ENCODE results near the gene SMARCA4. TPM values are rescaled to one million over a fixed set of nuclear protein-coding genes. Genes with fewer than 3 reads are reported as not detected.

Gene SMARCA4
- polyA plus RNA-seq, 1 experiment = 46.3 TPM

- ChIA-PET CTCF (interaction anchor here (0.9 to 2.5 kb wide), 2 partner anchors 8 to 92 kb away, joined by 3 to 14 read pairs; no protein-coding TSS in a partner anchor), POLR2A (no interaction called here)
- DNase-seq (ENCODE audit: low read depth) = no peak
- Histone ChIP-seq H3K36me3 (ENCODE audit: control insufficient read depth, insufficient read depth, low read length) (peaks cover 52% of the 10 kb centered on the region), H3K4me3 (ENCODE audit: low read depth, low read length) (no peak overlapping the region), H3K27me3 (ENCODE audit: control insufficient read depth, insufficient read depth, low read length) (no peaks in the 10 kb centered on the region)
- no peak for TF ChIP-seq CTCF (IDR thresholded peaks at IDR 0.05; ENCODE audit: insufficient read depth, low read depth, low read length)
Measured at GRCh38 chr19:11027381-11027780, 66.6 kb downstream of the SMARCA4 start.

- POLR2A ChIA-PET = no interaction called here
- H3K36me3 ChIP-seq (ENCODE audit: control insufficient read depth, insufficient read depth, low read length) = peaks cover 54% of the 10 kb centered on the region
- CTCF ChIA-PET = interaction anchor here (0.5 to 0.7 kb wide), 2 partner anchors 349 to 407 kb away, joined by 3 read pairs; partner anchors contain the start of gene PRKCSH
Measured at GRCh38 chr19:11028146-11028545, 67.3 kb downstream of the SMARCA4 start.

GRCh38 chr19:11031421-11032070 is 70.7 kb downstream of the SMARCA4 start:
- H3K36me3 ChIP-seq (ENCODE audit: control insufficient read depth, insufficient read depth, low read length) = peaks cover 56% of the 10 kb centered on the region
- DNase-seq (ENCODE audit: low read depth) = no peak
- ChIA-PET POLR2A (no interaction called here), CTCF (interaction anchor here (0.7 to 2.7 kb wide), 2 partner anchors 89 to 95 kb away, joined by 3 to 8 read pairs; no protein-coding TSS in a partner anchor)
- no peak for TF ChIP-seq CTCF (IDR thresholded peaks at IDR 0.05; ENCODE audit: insufficient read depth, low read depth, low read length)
- no peak overlapping the region for H3K4me3 ChIP-seq (ENCODE audit: low read depth, low read length)
- H3K27me3 ChIP-seq (ENCODE audit: control insufficient read depth, insufficient read depth, low read length) = no peaks in the 10 kb centered on the region

More at GRCh38 chr19:11028146-11028545, 67.3 kb downstream of the SMARCA4 start:
- TF ChIP-seq CTCF (IDR thresholded peaks at IDR 0.05; ENCODE audit: insufficient read depth, low read depth, low read length) = no peak
- H3K27me3 ChIP-seq (ENCODE audit: control insufficient read depth, insufficient read depth, low read length) = no peaks in the 10 kb centered on the region
- H3K4me3 ChIP-seq (ENCODE audit: low read depth, low read length) = no peak overlapping the region
- no peak for DNase-seq (ENCODE audit: low read depth)

DNA sequence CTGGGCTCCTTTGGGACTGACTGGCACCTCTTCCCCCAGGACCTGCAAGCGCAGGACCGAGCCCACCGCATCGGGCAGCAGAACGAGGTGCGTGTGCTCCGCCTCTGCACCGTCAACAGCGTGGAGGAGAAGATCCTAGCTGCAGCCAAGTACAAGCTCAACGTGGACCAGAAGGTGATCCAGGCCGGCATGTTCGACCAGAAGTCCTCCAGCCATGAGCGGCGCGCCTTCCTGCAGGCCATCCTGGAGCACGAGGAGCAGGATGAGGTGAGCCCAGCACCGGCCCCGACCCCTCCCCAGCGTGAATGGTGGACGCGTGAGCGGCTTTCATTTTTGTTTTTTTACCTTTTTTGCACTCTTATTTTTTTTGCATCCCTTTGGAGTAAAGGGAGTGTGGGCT is 72.4 kb downstream of the SMARCA4 start:
- Histone ChIP-seq H3K36me3 (ENCODE audit: control insufficient read depth, insufficient read depth, low read length) (peaks cover 53% of the 10 kb centered on the region), H3K27me3 (ENCODE audit: control insufficient read depth, insufficient read depth, low read length) (no peaks in the 10 kb centered on the region), H3K4me3 (ENCODE audit: low read depth, low read length) (no peak overlapping the region)
- POLR2A ChIA-PET = no interaction called here
- CTCF ChIA-PET = interaction anchor here (0.7 to 3.5 kb wide), 4 partner anchors 53 to 97 kb away, joined by 3 to 27 read pairs (median 8); no protein-coding TSS in a partner anchor
- TF ChIP-seq CTCF (IDR thresholded peaks at IDR 0.05; ENCODE audit: insufficient read depth, low read depth, low read length) = no peak
- DNase-seq (ENCODE audit: low read depth) = no peak

DNA sequence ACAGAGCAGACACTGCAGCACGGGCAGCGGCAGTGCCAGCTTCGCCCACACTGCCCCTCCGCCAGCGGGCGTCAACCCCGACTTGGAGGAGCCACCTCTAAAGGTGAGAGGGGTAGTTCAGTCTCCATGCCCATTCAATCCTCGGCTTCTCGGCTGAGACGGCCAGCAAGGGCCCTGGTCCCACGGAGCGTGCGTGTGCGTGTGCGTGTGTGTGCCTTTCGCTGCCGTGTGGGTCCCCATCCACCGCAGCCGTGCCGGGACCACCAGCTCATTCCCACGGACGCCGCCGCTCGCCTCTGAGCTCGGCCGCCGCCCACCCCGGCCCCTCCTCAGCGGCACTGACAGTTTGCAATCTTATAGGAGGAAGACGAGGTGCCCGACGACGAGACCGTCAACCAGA is 72.9 kb downstream of the SMARCA4 start:
- H3K4me3 ChIP-seq (ENCODE audit: low read depth, low read length) = no peak overlapping the region
- no peak for DNase-seq (ENCODE audit: low read depth)
- CTCF ChIA-PET = interaction anchor here (0.7 to 3.7 kb wide), 6 partner anchors 11 to 97 kb away, joined by 3 to 27 read pairs (median 10); no protein-coding TSS in a partner anchor
- POLR2A ChIA-PET = no interaction called here
- no peak for TF ChIP-seq CTCF (IDR thresholded peaks at IDR 0.05; ENCODE audit: insufficient read depth, low read depth, low read length)
- peaks cover 51% of the 10 kb centered on the region for H3K36me3 ChIP-seq (ENCODE audit: control insufficient read depth, insufficient read depth, low read length)
- no peaks in the 10 kb centered on the region for H3K27me3 ChIP-seq (ENCODE audit: control insufficient read depth, insufficient read depth, low read length)
